ENCODE measurements around the gene TSPAN8.
"Not testable (repeated sequence)": the region's sequence is repeated elsewhere in the genome, so short reads cannot be mapped to it uniquely, and the experiment has no call there.

The TSPAN8 gene

DNA sequence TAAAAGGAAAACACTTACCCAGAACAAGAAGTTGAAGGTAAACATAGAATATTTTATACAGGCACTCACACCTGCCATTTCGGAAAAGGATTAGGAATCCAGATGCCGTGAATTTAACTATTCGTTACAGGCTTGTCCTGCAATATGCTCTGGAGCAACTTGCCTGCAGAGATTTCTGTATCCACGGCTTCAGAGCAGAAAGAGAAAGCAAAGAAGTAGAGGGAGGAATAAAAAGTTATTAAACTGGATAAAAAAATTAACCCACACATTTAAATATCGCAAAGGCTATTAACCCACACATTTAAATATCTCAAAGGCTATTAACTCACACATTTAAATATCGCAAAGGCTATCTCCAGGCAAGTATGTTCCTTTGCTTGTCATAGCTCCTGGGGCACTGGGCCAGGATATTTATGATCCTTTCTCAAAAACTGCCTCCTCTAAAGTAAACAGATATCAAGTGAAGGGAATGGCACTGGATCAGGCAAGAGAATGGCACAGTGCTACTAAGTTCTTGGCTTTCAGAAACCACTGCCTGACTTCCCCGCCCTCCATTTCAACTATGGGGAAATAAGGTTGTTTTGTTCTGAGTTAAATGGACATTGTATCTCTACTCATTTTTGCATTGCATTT lies at the start of gene TSPAN8:
Gene TSPAN8 (minus strand): TSS at position 399 of the 633 bp plus-strand sequence. CDS start 321 bp downstream, at position 78.
- peak; percentile 57 to 63 for DNase-seq

- DNase-seq = peak; percentile 59 to 62
These were observed 43.4 kb upstream of the TSPAN8 start for GRCh38 chr12:71201136-71201679.

DNA sequence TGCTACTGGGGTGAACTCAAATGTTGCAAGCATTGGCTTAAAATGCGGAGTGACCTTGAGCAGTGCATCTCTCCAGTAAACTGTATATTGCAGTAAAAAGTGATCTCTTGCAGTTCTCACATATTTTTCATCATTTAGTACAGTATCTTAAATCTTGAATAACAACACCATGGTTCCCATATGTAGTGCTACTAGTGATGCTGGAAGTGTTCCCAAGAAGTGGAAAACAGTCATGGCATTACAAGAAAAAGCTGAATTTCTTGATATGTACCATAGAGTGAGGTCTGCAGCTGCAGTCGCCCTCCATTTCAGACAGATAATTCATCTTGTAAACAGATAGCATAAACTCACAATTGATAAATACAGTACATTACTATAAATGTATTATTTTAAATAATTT lies 42.9 kb upstream of the TSPAN8 start:
- DNase-seq = no peak

GRCh38 chr12:71197460-71197859 lies 39.7 kb upstream of the TSPAN8 start:
- no peak for DNase-seq

GRCh38 chr12:71195338-71195896 lies 37.6 kb upstream of the TSPAN8 start:
- peak; percentile 84 to 93 for DNase-seq

DNA sequence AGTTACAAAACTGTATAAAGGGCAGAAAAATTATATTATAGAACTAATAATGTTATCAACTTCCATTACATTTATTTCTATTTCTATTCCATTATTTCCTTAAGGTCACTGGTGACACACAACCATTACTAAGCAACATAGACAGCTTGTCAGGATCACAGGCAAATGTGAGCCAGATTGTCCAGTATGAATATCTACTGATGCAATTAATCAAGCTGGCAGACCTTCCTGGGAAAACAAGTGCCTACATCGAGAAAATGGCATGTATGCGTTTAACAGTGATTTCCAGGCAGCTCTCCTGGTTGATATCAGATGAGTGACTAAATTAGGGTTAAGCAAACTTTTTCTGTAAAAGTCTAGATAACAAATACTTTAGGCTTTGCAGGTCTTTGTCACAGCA lies 36.9 kb upstream of the TSPAN8 start:
- DNase-seq = peak in 1 of 2 experiments; percentile 28

- no peak for DNase-seq
These were observed 35.2 kb upstream of the TSPAN8 start for GRCh38 chr12:71193041-71193440.

DNA sequence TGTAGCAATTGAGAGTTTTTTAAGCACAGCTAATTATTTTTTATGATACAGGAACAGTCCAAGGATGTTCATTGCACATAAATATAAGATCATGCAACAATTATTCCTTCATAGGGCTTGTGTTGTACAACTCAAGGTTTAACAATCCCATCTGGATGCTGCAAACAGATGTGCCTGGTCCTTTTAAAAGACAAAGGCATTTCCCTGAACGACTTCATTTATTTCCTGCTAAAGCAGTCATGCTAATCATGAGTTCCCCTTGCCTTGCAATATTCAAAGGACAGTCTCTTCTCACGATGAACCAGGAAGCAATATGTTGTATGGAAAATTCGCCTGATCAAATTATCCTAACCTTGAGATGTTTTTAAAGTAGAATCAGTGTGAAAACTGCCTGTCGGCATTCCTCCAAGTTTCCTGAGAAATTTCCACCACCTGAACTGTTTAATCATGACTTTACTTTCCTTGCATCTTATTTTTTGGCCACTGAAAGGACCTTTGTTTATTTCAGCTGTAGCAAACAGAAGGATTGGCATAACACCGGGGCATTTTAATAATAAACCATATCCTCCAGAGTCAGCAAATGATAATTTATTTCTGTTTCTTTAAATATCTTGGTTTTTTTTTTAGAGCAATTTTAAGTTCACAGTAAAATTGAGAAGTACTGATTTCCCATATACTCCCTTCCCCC lies 33.9 kb upstream of the TSPAN8 start:
- DNase-seq = peak in 1 of 2 experiments; percentile 31

- DNase-seq = no peak
These were observed 33.0 kb upstream of the TSPAN8 start for GRCh38 chr12:71190822-71191221.

DNA sequence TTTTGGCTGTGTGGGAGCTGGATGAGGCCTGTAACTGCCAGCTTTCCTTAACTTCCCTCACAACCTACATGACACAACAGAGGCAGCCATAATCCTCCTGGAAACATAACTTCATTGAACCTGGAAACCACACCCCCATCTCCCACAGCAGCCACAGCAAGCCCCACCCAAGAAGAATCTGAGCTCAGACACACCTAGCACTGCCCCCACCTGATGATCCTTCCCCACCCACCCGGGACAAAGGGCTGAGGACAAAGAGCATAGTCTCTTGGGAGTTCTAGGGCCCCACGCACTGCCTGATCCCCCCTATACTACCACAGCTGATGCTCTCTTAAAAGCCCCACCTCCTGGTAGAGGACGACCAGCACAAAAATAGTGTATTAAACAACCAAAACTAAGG lies 29.6 kb upstream of the TSPAN8 start:
- no peak for DNase-seq

DNA sequence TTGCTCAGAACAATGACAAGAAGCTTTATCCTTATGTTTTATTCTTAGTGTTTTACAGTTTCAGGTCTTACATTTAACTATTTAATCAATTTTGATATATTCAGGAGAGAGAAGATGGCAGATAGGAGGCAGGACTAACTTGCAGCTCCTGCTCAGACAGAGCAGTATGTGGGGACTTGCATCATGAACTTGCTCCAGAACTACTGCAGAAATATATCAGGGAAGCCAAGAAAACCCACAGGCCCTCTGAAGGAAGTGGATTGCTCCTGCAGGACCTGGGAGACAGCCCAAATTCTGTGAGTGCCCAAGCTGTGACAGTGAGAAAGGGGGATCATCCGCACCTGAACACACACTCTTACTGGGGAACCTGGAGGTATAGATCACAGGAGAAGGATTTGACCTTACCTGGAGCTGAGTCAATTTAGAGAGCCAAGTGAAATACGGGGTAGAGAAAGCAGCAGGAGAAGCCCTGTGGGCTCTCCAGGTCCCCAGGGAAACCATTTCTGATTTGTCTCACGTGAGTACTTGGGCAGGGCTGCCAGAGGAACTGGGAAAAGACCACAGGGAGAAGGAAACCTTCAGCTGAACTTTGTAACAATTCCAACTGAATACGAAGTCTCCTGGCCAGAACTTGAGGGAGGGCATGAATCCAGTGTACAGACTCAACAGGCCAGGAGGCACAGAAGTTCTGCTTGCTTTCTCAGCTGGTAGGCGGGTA lies 28.9 kb upstream of the TSPAN8 start:
- no peak for DNase-seq

DNA sequence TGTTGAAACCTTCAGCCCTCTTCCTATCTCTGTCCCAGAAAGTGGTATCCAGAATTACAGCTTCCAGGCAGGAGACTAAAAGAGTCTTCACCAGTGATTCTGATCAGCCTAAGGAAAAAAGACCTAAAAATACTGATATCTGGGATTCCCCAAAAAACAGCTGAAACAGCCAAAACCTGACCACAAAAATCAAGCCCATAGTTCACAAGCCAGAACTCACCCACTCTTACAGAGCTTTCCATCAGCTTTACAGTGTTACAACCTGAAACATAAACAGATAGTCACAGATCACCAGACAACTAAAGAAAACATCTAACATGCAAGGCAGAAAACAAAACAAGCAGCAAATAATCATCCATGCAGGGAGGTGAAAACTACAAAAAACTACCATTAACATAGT lies 26.0 kb upstream of the TSPAN8 start:
- DNase-seq = no peak

DNA sequence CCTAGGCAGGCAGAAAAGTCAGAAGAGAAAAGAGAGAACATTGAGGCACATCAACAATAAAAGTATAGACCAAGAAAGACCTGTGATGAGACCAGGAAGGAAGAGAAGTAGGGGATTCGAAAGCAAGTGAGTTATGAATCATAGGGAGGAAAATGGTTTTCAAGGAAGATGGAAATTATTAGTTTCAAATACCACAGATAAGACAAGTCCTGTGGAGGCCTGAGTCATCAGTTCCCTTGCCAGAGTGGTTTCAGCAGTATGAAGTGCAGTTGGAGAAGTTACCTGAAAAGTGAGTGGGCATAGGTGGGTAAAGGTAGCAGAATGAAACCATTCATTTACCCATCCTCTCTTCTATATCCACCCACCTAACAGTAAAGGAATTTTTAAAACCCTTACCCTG lies 25.2 kb upstream of the TSPAN8 start:
- DNase-seq = no peak

DNA sequence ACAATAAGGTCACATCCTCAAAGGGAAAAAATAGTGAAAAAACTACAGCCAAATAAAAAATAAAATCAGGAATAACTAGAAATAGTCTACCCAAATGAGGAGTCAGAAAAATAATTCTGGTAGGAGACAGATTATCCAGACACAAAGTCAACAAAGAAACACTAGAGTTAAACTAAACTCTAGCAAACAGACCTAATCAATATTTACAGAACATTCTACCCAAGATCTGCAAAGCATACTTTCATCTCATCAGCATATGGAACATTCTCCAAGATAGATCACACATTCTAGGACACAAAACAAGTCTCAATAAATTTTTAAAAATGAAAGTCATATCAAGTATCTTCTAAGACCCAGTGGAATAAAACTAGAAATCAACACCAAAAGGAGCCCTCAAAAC lies 20.4 kb upstream of the TSPAN8 start:
- DNase-seq = no peak

GRCh38 chr12:71174825-71175224 lies 17.0 kb upstream of the TSPAN8 start:
- no peak for DNase-seq

GRCh38 chr12:71174146-71174545 lies 16.3 kb upstream of the TSPAN8 start:
- DNase-seq = no peak

DNA sequence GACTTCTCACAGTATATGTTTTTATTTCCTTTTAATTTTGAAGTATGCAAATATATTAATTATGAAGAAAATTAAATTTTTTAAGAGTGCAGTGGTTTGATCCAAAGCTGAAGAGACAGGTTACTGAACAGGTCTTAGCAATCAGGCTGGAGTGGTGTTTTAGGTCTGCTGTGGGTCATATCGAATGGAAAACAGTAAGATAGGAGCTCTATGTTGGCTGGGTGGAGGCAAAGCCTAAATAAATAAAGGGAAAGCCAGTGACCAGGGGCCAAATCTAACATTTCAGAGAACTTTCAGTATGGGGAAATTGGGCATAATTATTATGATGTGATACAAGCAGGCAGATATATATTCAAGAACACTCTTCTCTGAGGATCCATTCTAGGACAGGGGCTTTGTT lies 12.7 kb upstream of the TSPAN8 start:
- DNase-seq = no peak

GRCh38 chr12:71169286-71169685 lies 11.5 kb upstream of the TSPAN8 start:
- DNase-seq = no peak

DNA sequence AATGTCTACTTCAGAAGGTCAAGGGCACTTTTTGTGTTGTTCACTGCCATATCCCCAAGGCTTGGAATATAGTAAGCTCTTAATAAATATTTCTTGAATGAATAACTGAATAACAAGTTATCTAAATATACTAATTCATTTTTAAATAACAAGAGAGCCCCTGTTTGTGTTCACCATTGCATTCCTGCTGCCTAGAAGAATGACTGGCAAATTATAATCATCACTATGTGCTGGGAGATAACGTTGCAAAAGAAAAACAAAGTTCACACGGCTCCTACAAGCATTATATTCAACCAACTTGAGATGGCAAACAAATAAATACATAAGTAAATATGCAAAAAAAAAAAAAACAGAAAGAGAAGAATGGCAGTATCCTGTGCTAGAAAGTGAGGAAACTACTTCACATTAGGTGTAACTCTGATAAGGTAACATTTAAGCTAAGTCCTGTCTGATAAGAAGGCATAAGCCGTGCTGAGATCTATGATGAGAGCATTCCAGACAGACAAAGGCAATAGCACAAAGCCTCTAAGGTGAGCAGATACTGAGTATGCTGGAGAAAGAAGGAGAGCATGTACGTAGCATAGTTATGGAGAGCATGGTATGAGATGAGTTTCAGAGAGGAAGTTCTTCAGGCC lies 9.2 kb upstream of the TSPAN8 start:
- no peak for DNase-seq

DNA sequence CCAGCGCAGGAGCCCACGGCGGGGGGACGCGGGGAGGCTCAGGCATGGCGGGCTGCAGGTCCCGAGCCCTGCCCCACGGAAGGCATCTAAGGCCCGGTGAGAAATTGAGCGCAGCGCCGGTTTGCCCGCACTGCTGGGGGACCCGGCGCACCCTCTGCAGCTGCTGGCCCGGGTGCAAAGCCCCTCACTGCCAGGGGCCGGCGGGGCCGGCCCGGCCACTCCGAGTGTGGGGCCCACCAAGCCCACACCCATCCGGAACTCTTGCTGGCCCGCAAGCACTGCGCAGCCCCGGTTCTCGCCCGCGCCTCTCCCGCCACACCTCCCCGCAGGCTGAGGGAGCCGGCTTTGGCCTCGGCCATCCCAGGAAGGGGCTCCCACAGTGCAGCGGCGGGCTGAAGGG lies 8.5 kb upstream of the TSPAN8 start:
- no peak for DNase-seq

DNA sequence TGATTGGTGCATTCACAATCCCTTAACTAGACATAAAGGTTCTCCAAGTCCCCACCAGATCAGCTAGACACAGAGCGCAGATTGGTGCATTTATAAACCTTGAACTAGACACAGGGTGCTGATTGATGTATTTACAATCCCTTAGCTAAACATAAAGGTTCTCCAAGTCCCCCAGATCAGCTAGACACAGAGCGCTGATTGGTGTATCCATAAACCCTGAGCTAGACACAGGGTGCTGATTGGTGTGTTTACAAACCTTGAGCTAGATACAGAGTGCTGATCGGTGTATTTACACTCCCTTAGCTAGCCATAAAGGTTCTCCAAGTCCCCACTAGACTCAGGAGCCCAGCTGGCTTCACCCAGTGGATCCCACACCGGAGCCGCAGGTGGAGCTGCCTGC lies 8.0 kb upstream of the TSPAN8 start:
- not testable (repeated sequence) for DNase-seq

GRCh38 chr12:71164568-71165197 lies 6.9 kb upstream of the TSPAN8 start:
- DNase-seq = no peak
